Measurements from ENCODE around the gene PICALM.

DNA sequence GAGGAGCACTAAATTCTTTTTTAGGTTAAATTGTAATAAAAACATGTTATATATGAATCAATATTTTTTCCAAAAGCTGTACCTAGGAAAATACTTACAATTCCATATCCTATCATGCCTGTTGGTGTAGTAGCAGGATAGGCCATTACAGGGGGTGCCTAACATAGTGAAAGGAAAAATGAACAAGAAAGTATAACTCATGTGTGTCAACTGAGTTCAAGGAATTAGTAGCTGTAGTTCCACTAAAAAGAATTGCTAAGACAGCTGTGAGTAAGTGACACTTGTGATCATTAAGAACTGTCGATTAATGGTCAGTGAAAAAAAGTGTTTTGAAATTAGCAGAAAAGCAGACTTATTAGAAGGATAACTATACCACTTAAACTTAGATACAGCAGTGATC, 92.4 kb downstream of the PICALM start:
- TF ChIP-seq, protein P1, sequence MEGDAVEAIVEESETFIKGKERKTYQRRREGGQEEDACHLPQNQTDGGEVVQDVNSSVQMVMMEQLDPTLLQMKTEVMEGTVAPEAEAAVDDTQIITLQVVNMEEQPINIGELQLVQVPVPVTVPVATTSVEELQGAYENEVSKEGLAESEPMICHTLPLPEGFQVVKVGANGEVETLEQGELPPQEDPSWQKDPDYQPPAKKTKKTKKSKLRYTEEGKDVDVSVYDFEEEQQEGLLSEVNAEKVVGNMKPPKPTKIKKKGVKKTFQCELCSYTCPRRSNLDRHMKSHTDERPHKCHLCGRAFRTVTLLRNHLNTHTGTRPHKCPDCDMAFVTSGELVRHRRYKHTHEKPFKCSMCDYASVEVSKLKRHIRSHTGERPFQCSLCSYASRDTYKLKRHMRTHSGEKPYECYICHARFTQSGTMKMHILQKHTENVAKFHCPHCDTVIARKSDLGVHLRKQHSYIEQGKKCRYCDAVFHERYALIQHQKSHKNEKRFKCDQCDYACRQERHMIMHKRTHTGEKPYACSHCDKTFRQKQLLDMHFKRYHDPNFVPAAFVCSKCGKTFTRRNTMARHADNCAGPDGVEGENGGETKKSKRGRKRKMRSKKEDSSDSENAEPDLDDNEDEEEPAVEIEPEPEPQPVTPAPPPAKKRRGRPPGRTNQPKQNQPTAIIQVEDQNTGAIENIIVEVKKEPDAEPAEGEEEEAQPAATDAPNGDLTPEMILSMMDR (IDR thresholded peaks at IDR 0.05; ENCODE audit: low read depth, low read length, missing input control): no peak
- TF ChIP-seq RAD21 (IDR thresholded peaks at IDR 0.05): no peak
- TF ChIP-seq, protein P2, sequence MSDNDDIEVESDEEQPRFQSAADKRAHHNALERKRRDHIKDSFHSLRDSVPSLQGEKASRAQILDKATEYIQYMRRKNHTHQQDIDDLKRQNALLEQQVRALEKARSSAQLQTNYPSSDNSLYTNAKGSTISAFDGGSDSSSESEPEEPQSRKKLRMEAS (IDR thresholded peaks at IDR 0.05): no peak
- TF ChIP-seq, protein P3, sequence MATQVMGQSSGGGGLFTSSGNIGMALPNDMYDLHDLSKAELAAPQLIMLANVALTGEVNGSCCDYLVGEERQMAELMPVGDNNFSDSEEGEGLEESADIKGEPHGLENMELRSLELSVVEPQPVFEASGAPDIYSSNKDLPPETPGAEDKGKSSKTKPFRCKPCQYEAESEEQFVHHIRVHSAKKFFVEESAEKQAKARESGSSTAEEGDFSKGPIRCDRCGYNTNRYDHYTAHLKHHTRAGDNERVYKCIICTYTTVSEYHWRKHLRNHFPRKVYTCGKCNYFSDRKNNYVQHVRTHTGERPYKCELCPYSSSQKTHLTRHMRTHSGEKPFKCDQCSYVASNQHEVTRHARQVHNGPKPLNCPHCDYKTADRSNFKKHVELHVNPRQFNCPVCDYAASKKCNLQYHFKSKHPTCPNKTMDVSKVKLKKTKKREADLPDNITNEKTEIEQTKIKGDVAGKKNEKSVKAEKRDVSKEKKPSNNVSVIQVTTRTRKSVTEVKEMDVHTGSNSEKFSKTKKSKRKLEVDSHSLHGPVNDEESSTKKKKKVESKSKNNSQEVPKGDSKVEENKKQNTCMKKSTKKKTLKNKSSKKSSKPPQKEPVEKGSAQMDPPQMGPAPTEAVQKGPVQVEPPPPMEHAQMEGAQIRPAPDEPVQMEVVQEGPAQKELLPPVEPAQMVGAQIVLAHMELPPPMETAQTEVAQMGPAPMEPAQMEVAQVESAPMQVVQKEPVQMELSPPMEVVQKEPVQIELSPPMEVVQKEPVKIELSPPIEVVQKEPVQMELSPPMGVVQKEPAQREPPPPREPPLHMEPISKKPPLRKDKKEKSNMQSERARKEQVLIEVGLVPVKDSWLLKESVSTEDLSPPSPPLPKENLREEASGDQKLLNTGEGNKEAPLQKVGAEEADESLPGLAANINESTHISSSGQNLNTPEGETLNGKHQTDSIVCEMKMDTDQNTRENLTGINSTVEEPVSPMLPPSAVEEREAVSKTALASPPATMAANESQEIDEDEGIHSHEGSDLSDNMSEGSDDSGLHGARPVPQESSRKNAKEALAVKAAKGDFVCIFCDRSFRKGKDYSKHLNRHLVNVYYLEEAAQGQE (IDR thresholded peaks at IDR 0.05): no peak
- no peak for TF ChIP-seq FOXA1 (IDR thresholded peaks at IDR 0.05)
- TF ChIP-seq SP1 (IDR thresholded peaks at IDR 0.05): no peak
- no peak for TF ChIP-seq EGR1 (IDR thresholded peaks at IDR 0.05; ENCODE audit: low read depth in 2 of 2)
- no peak for TF ChIP-seq JUND (IDR thresholded peaks at IDR 0.05)
- TF ChIP-seq TAF1 (conservative IDR thresholded peaks at IDR 0.05): no peak

Data from liver (tissue), 3 donors.